Caco-2 (cell line): ENCODE measurements around the gene MMP11. TPM values are rescaled to one million over a fixed set of nuclear protein-coding genes. Genes with fewer than 3 reads are reported as not detected.
A peak's percentile ranks its signal among the peaks of the same experiment; 100 is the strongest.

Experiments used
- BruUV-seq: library from RNA; stranded (reverse); fragments of 400-500 nt; replicated peaks from 2 replicates; lab custom pipeline; 2021; lab: Mats Ljungman, UMichigan
- CTCF ChIA-PET: fragments of 300-600 bp; sonication (Branson Sonifier 250); formaldehyde crosslinking; loops from one replicate; lab custom pipeline; 2022; ENCODE audit warnings: antibody characterized with exemption; lab: Charles Lee
- POLR2A ChIA-PET: fragments of 300-600 bp; sonication (Branson Sonifier 250); formaldehyde crosslinking; loops from one replicate; lab custom pipeline; 2022; ENCODE audit warnings: antibody characterized with exemption; lab: Charles Lee
- DNase-seq, 2 experiments: peaks; one replicate each; pipeline versions ENCODE4 v3.0.0 to v3.0.0-alpha.2; 2020 to 2022
- H3K27me3 ChIP-seq: replicated peaks from 2 replicates; pipeline ENCODE4 v1.6.0; 2011; ENCODE audit warnings: low read length; ENCODE audit not compliant: control insufficient read depth, insufficient read depth
- H3K36me3 ChIP-seq: 2 replicates; pipeline ENCODE4 v1.5.1; 2011; ENCODE audit warnings: low read length; ENCODE audit not compliant: control insufficient read depth, insufficient read depth
- H3K4me1 ChIP-seq: fragments of 250-450 bp; sonication (Bioruptor Pico); 2 replicates; pipeline ENCODE4 v1.5.1; 2020; ENCODE audit warnings: mild to moderate bottlenecking
- H3K4me3 ChIP-seq: 2 replicates; pipeline ENCODE4 v1.5.1; 2011; ENCODE audit warnings: low read depth, mild to moderate bottlenecking, control low read depth, low read length
- H3K9me3 ChIP-seq: fragments of 250-450 bp; sonication (Bioruptor Pico); 2 replicates; pipeline ENCODE4 v1.5.1; 2020; ENCODE audit warnings: mild to moderate bottlenecking, moderate library complexity
- H3K27ac Mint-ChIP-seq: one replicate; pipeline ENCODE4 v1.8.0; 2022; ENCODE audit warnings: mixed read lengths; ENCODE audit not compliant: unreplicated experiment
- H3K27me3 Mint-ChIP-seq: one replicate; pipeline ENCODE4 v1.8.0; 2022; ENCODE audit warnings: mixed read lengths; ENCODE audit not compliant: insufficient read depth, unreplicated experiment
- H3K36me3 Mint-ChIP-seq: one replicate; pipeline ENCODE4 v1.8.0; 2022; ENCODE audit warnings: mild to moderate bottlenecking, mixed read lengths; ENCODE audit not compliant: insufficient read depth, unreplicated experiment
- H3K4me1 Mint-ChIP-seq: one replicate; pipeline ENCODE4 v1.8.0; 2022; ENCODE audit warnings: low read depth, mixed read lengths; ENCODE audit not compliant: unreplicated experiment
- H3K4me3 Mint-ChIP-seq: one replicate; pipeline ENCODE4 v1.8.0; 2022; ENCODE audit warnings: mild to moderate bottlenecking, moderate library complexity, mixed read lengths; ENCODE audit not compliant: unreplicated experiment
- H3K9me3 Mint-ChIP-seq: one replicate; pipeline ENCODE4 v1.8.0; 2022; ENCODE audit warnings: mixed read lengths; ENCODE audit not compliant: unreplicated experiment
- intact Hi-C: fragments of 100-400 bp; cut with micrococcal nuclease; formaldehyde crosslinking; loops from one replicate; pipeline ENCODE4 v1.10.0; 2022; ENCODE audit not compliant: unreplicated experiment
- total RNA-seq: library from RNA; stranded (reverse); gene quantifications from 2 replicates; pipeline ENCODE4 v1.2.3, GENCODE V29; 2022
- TF ChIP-seq, protein P1 (sequence below), 2 experiments: fragments of 200-600 bp in 1 of 2; IDR thresholded peaks; 1 replicate in 1 of 2; 2 replicates in 1 of 2; pipeline versions ENCODE4 v1.5.1 to v1.8.0; 2011 to 2022; ENCODE audit warnings: antibody characterized with exemption in 1 of 2, control low read depth in 1 of 2, inconsistent platforms in 1 of 2, low read depth in 1 of 2, low read length in 1 of 2, mild to moderate bottlenecking in 1 of 2, moderate library complexity in 1 of 2; ENCODE audit not compliant: insufficient read depth in 1 of 2, severe bottlenecking in 1 of 2, unreplicated experiment in 1 of 2

The MMP11 gene
- total RNA-seq, 1 experiment from 2014 or later = 11.6 TPM

DNA sequence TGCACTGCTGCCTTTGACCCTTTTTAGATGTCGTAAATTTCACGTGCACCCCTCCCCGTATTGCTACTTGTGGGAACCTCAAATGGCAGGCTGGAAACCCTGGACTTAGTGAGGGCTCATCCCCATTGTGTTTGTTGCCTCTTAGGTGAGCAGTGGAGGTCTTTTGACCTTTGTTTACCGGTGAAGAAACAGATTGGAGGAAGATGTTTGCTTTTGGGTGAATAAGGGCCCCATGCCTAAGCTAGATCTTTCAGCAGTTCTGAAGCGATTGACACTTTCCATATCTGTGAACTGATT is 14.9 kb downstream of the MMP11 start:
- intact Hi-C loops = loop anchor here (1.0 to 2.0 kb wide), 2 partner anchors 15 to 19 kb away; partner anchors contain the start of gene MMP11
- ChIA-PET CTCF (interaction anchor here (1.2 kb wide), 1 partner anchor 62 kb away, joined by 3 read pairs; no protein-coding TSS in a partner anchor), POLR2A (interaction anchor here (0.7 to 0.8 kb wide), 2 partner anchors 12 to 17 kb away, joined by 3 read pairs; no protein-coding TSS in a partner anchor)
- Mint-ChIP-seq H3K9me3 (no peaks in the 10 kb centered on the region), H3K4me1 (no peaks in the 10 kb centered on the region), H3K36me3 (peaks cover 14% of the 10 kb centered on the region), H3K4me3 (peak overlapping the region; percentile 89), H3K27ac (peak overlapping the region; percentile 36), H3K27me3 (no peaks in the 10 kb centered on the region)
- Histone ChIP-seq H3K4me1 (peaks cover 12% of the 10 kb centered on the region), H3K27me3 (no peaks in the 10 kb centered on the region), H3K4me3 (peak overlapping the region; percentile 94), H3K36me3 (peaks cover 1% of the 10 kb centered on the region; the same call in 1 of the 2 replicates), H3K9me3 (no peaks in the 10 kb centered on the region)
- no peak for DNase-seq
- TF ChIP-seq, protein P1, sequence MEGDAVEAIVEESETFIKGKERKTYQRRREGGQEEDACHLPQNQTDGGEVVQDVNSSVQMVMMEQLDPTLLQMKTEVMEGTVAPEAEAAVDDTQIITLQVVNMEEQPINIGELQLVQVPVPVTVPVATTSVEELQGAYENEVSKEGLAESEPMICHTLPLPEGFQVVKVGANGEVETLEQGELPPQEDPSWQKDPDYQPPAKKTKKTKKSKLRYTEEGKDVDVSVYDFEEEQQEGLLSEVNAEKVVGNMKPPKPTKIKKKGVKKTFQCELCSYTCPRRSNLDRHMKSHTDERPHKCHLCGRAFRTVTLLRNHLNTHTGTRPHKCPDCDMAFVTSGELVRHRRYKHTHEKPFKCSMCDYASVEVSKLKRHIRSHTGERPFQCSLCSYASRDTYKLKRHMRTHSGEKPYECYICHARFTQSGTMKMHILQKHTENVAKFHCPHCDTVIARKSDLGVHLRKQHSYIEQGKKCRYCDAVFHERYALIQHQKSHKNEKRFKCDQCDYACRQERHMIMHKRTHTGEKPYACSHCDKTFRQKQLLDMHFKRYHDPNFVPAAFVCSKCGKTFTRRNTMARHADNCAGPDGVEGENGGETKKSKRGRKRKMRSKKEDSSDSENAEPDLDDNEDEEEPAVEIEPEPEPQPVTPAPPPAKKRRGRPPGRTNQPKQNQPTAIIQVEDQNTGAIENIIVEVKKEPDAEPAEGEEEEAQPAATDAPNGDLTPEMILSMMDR (IDR thresholded peaks at IDR 0.05; ENCODE audit: insufficient read depth in 1 of 2, low read depth in 1 of 2, low read length in 1 of 2, severe bottlenecking in 1 of 2, unreplicated experiment in 1 of 2) = no peak
- BruUV-seq = no TSS peak

DNA sequence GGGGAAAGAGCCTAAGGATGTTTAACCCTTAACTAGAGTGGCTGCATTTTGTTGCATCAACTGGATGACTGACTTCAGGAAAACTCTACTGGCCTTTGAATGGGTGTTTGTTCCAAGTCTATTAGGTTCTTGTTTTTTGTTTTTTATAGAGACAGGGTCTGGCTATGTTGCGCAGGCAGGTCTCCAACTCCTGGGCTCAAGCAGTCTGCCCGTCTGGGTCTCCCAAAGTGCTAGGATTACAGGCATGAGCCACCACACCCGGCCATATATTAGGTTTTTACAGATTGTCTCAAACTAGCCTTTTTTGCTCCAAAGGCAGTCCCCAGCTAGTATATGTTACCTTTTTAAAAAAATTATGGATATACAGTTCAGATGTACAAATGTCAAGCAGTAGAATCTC is 15.3 kb downstream of the MMP11 start:
- no peak for DNase-seq
- no peaks in the 10 kb centered on the region for H3K27me3 ChIP-seq
- TF ChIP-seq, protein P1 (IDR thresholded peaks at IDR 0.05; ENCODE audit: insufficient read depth in 1 of 2, low read depth in 1 of 2, low read length in 1 of 2, severe bottlenecking in 1 of 2, unreplicated experiment in 1 of 2) = no peak
- intact Hi-C loops = loop anchor here (1.0 to 2.0 kb wide), 2 partner anchors 15 to 20 kb away; partner anchors contain the start of gene MMP11
- peaks cover 12% of the 10 kb centered on the region for H3K4me1 ChIP-seq
- no peaks in the 10 kb centered on the region for H3K9me3 ChIP-seq
- BruUV-seq = TSS peak; percentile 56
- H3K9me3 Mint-ChIP-seq = no peaks in the 10 kb centered on the region
- no peaks in the 10 kb centered on the region for H3K4me1 Mint-ChIP-seq
- peaks cover 17% of the 10 kb centered on the region for H3K36me3 Mint-ChIP-seq
- no peaks in the 10 kb centered on the region for H3K27me3 Mint-ChIP-seq
- POLR2A ChIA-PET = interaction anchor here (0.7 kb wide), 1 partner anchor 17 kb away, joined by 3 read pairs; no protein-coding TSS in a partner anchor
- H3K27ac Mint-ChIP-seq = peak overlapping the region; percentile 36
- peak overlapping the region; percentile 94 for H3K4me3 ChIP-seq
- CTCF ChIA-PET = interaction anchor here (0.5 to 1.2 kb wide), 3 partner anchors 17 to 69 kb away, joined by 3 to 4 read pairs (median 3); no protein-coding TSS in a partner anchor
- peak overlapping the region; percentile 89 for H3K4me3 Mint-ChIP-seq
- H3K36me3 ChIP-seq = peaks cover 1% of the 10 kb centered on the region; the same call in 1 of the 2 replicates

DNA sequence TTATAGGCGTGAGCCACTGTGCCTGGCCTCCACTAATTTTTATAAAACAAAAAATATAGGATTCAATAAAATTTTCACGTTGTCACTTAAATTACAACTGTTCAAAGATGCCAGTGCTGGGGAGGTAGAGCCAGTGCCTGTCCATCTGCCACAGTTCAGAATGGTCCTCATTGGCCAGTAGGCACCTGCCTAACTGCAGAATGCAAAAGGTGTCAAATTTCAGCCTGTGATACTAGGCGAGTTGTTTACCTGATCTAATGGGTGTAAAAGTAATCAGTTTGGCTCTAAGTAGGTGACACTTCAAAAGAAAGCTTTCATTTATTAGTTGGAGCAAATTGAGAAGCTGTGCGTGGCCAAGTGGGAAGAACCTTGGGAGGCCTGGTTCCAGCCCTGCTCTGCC is 16.5 kb downstream of the MMP11 start:
- BruUV-seq = no TSS peak
- H3K4me3 Mint-ChIP-seq = no peak overlapping the region
- no peak overlapping the region for H3K27ac Mint-ChIP-seq
- intact Hi-C loops = no loop called here
- H3K36me3 ChIP-seq = peaks cover 1% of the 10 kb centered on the region; the same call in 1 of the 2 replicates
- no peak for DNase-seq
- CTCF ChIA-PET = interaction anchor here (1.2 kb wide), 1 partner anchor 18 kb away, joined by 4 read pairs; no protein-coding TSS in a partner anchor
- H3K9me3 Mint-ChIP-seq = no peaks in the 10 kb centered on the region
- peaks cover 7% of the 10 kb centered on the region for H3K4me1 ChIP-seq
- H3K36me3 Mint-ChIP-seq = peaks cover 29% of the 10 kb centered on the region
- POLR2A ChIA-PET = no interaction called here
- H3K9me3 ChIP-seq = no peaks in the 10 kb centered on the region
- no peaks in the 10 kb centered on the region for H3K4me1 Mint-ChIP-seq
- H3K27me3 Mint-ChIP-seq = no peaks in the 10 kb centered on the region
- H3K4me3 ChIP-seq = no peak overlapping the region
- no peaks in the 10 kb centered on the region for H3K27me3 ChIP-seq
- TF ChIP-seq, protein P1 (IDR thresholded peaks at IDR 0.05; ENCODE audit: insufficient read depth in 1 of 2, low read depth in 1 of 2, low read length in 1 of 2, severe bottlenecking in 1 of 2, unreplicated experiment in 1 of 2) = no peak
